HEK293 (cell line): Measurements from ENCODE around the gene SMARCA2.

Experiments used
- CTCF ChIA-PET: fragments of 350-600 bp; formaldehyde crosslinking; extraction: SDS; loops from one replicate; lab custom pipeline; 2021; ENCODE audit warnings: antibody characterized with exemption; lab: Yijun Ruan, JAX
- POLR2A ChIA-PET: fragments of 300-600 bp; formaldehyde crosslinking; extraction: SDS; loops from one replicate; lab custom pipeline; 2020; ENCODE audit warnings: antibody characterized with exemption, inconsistent platforms; lab: Yijun Ruan, JAX
- H3K27ac ChIP-seq: fragments of 200-500 bp; sonication (Bioruptor generic); 2 replicates; pipeline ENCODE4 v1.5.1; 2014; ENCODE audit warnings: low read depth, low read length, control low read depth, inconsistent platforms; ENCODE audit errors: extremely low read depth
- H3K36me3 ChIP-seq, 2 experiments: fragments of 200-500 bp in 1 of 2; sonication (Bioruptor generic) in 1 of 2; 1 replicate in 1 of 2; 2 replicates in 1 of 2; pipeline ENCODE4 v1.5.1; 2014 to 2017; ENCODE audit warnings: inconsistent platforms in 2 of 2, low read length in 2 of 2; ENCODE audit not compliant: control insufficient read depth in 2 of 2, insufficient read depth in 1 of 2
- H3K4me1 ChIP-seq: fragments of 200-500 bp; sonication (Bioruptor generic); 2 replicates; pipeline ENCODE4 v1.5.1; 2014; ENCODE audit warnings: mild to moderate bottlenecking, low read length, inconsistent platforms; ENCODE audit not compliant: control insufficient read depth, insufficient read depth
- H3K4me3 ChIP-seq: 2 replicates; pipeline ENCODE4 v1.5.1; 2011; ENCODE audit warnings: low read depth, mild to moderate bottlenecking, control low read depth, low read length, moderate library complexity
- H3K9me3 ChIP-seq: fragments of 200-500 bp; sonication (Bioruptor generic); 2 replicates; pipeline ENCODE4 v1.5.1; 2014; ENCODE audit warnings: low read depth, low read length, inconsistent platforms; ENCODE audit not compliant: control insufficient read depth, insufficient read depth
- GLI2 ChIP-seq: fragments of 450-650 bp; formaldehyde crosslinking; IDR thresholded peaks from 2 replicates; pipeline ENCODE4; 2017; ENCODE audit warnings: missing biosample characterization, missing genetic modification characterization, low read depth, borderline replicate concordance
- OSR2 ChIP-seq: fragments of 450-650 bp; formaldehyde crosslinking; IDR thresholded peaks from 2 replicates; pipeline ENCODE4 v1.5.1; 2016; ENCODE audit warnings: missing biosample characterization, missing genetic modification characterization
- SP2 ChIP-seq: fragments of 450-650 bp; formaldehyde crosslinking; IDR thresholded peaks from 2 replicates; pipeline ENCODE4 v1.5.1; 2016; ENCODE audit warnings: missing biosample characterization, missing genetic modification characterization
- TRIM28 ChIP-seq: IDR thresholded peaks from 2 replicates; pipeline ENCODE4 v1.6.1; 2011; ENCODE audit warnings: low read length, control low read depth, borderline replicate concordance
- ZBTB17 ChIP-seq: fragments of 450-650 bp; formaldehyde crosslinking; IDR thresholded peaks from 2 replicates; pipeline ENCODE4 v1.5.1; 2016; ENCODE audit warnings: missing biosample characterization, missing genetic modification characterization
- ZBTB21 ChIP-seq: fragments of 450-650 bp; formaldehyde crosslinking; IDR thresholded peaks from 2 replicates; pipeline ENCODE4 v1.5.1; 2017; ENCODE audit warnings: missing biosample characterization, missing genetic modification characterization
- ZBTB8A ChIP-seq: fragments of 450-650 bp; formaldehyde crosslinking; IDR thresholded peaks from 2 replicates; pipeline ENCODE4 v1.5.1; 2016; ENCODE audit warnings: missing biosample characterization, missing genetic modification characterization
- ZNF114 ChIP-seq: fragments of 450-650 bp; formaldehyde crosslinking; IDR thresholded peaks from 2 replicates; pipeline ENCODE4 v1.5.0; 2017; ENCODE audit warnings: missing biosample characterization, missing genetic modification characterization
- ZNF121 ChIP-seq: fragments of 450-650 bp; formaldehyde crosslinking; IDR thresholded peaks from 2 replicates; pipeline ENCODE4 v1.5.1; 2016; ENCODE audit warnings: missing biosample characterization, missing genetic modification characterization
- ZNF138 ChIP-seq: fragments of 450-650 bp; formaldehyde crosslinking; IDR thresholded peaks from 2 replicates; pipeline ENCODE4 v1.5.1; 2016; ENCODE audit warnings: missing biosample characterization, missing genetic modification characterization, borderline replicate concordance
- ZNF19 ChIP-seq: fragments of 450-650 bp; formaldehyde crosslinking; IDR thresholded peaks from 2 replicates; pipeline ENCODE4; 2016; ENCODE audit warnings: missing biosample characterization, missing genetic modification characterization, low read depth
- ZNF302 ChIP-seq: fragments of 450-650 bp; formaldehyde crosslinking; IDR thresholded peaks from 2 replicates; pipeline ENCODE4 v1.5.1; 2016; ENCODE audit warnings: missing biosample characterization, missing genetic modification characterization, low read depth
- ZNF324 ChIP-seq: fragments of 450-650 bp; formaldehyde crosslinking; IDR thresholded peaks from 2 replicates; pipeline ENCODE4 v1.5.1; 2016; ENCODE audit warnings: missing biosample characterization, missing genetic modification characterization
- ZNF433 ChIP-seq: fragments of 450-650 bp; formaldehyde crosslinking; IDR thresholded peaks from 2 replicates; pipeline ENCODE4 v1.5.1; 2016; ENCODE audit warnings: missing biosample characterization, missing genetic modification characterization, low read depth
- ZNF776 ChIP-seq: fragments of 450-650 bp; formaldehyde crosslinking; IDR thresholded peaks from 2 replicates; pipeline ENCODE4 v1.5.0; 2017; ENCODE audit warnings: missing biosample characterization, missing genetic modification characterization, borderline replicate concordance
- ZNF830 ChIP-seq: fragments of 450-650 bp; IDR thresholded peaks from 2 replicates; pipeline ENCODE4 v1.5.0; 2018; ENCODE audit warnings: missing biosample characterization, missing genetic modification characterization, low read depth, mild to moderate bottlenecking, moderate library complexity
- TF ChIP-seq, protein P1 (sequence below): fragments of 450-650 bp; formaldehyde crosslinking; IDR thresholded peaks from 2 replicates; pipeline ENCODE4 v1.5.1; 2016; ENCODE audit warnings: missing biosample characterization, missing genetic modification characterization
- TF ChIP-seq, protein P2 (sequence below): fragments of 450-650 bp; formaldehyde crosslinking; IDR thresholded peaks from 2 replicates; pipeline ENCODE4 v1.5.1; 2016; ENCODE audit warnings: missing biosample characterization, missing genetic modification characterization
- TF ChIP-seq, protein P3 (sequence below): fragments of 450-650 bp; formaldehyde crosslinking; IDR thresholded peaks from 2 replicates; pipeline ENCODE4 v1.5.1; 2016; ENCODE audit warnings: missing biosample characterization, missing genetic modification characterization, borderline replicate concordance
- TF ChIP-seq, protein P4 (sequence below): fragments of 450-650 bp; formaldehyde crosslinking; IDR thresholded peaks from 2 replicates; pipeline ENCODE4 v1.5.1; 2016; ENCODE audit warnings: missing biosample characterization, missing genetic modification characterization
- TF ChIP-seq, protein P5 (sequence below): fragments of 450-650 bp; formaldehyde crosslinking; IDR thresholded peaks from 2 replicates; pipeline ENCODE4 v1.5.1; 2016; ENCODE audit warnings: missing biosample characterization, missing genetic modification characterization

SMARCA2 gene

DNA sequence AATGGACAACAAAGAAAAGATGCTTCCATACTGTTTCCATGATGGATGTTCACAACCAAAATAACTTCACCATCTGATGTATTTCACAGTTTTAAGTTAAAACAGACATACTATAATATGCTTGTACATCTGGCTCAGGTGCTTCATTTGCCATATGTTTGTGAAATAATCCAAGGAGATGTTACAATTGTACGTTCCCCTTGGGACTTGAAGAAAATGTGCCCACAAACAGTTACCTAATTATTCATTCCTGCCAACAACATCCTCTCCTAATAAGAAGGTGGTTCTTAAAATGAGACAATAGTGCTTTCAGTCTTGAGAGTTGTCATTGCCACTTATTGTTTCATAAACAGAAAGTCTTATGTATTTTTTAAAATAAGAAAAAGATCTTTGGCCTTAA lies 33.1 kb upstream of the SMARCA2 start:
- Histone ChIP-seq H3K27ac (no peak overlapping the region), H3K4me1 (no peaks in the 10 kb centered on the region), H3K9me3 (no peaks in the 10 kb centered on the region), H3K4me3 (no peak overlapping the region), H3K36me3 (no peaks in the 10 kb centered on the region)
- TF ChIP-seq, protein P1, sequence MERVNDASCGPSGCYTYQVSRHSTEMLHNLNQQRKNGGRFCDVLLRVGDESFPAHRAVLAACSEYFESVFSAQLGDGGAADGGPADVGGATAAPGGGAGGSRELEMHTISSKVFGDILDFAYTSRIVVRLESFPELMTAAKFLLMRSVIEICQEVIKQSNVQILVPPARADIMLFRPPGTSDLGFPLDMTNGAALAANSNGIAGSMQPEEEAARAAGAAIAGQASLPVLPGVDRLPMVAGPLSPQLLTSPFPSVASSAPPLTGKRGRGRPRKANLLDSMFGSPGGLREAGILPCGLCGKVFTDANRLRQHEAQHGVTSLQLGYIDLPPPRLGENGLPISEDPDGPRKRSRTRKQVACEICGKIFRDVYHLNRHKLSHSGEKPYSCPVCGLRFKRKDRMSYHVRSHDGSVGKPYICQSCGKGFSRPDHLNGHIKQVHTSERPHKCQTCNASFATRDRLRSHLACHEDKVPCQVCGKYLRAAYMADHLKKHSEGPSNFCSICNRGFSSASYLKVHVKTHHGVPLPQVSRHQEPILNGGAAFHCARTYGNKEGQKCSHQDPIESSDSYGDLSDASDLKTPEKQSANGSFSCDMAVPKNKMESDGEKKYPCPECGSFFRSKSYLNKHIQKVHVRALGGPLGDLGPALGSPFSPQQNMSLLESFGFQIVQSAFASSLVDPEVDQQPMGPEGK (tag by site-specific recombination) = no peak
- TF ChIP-seq, protein P2, sequence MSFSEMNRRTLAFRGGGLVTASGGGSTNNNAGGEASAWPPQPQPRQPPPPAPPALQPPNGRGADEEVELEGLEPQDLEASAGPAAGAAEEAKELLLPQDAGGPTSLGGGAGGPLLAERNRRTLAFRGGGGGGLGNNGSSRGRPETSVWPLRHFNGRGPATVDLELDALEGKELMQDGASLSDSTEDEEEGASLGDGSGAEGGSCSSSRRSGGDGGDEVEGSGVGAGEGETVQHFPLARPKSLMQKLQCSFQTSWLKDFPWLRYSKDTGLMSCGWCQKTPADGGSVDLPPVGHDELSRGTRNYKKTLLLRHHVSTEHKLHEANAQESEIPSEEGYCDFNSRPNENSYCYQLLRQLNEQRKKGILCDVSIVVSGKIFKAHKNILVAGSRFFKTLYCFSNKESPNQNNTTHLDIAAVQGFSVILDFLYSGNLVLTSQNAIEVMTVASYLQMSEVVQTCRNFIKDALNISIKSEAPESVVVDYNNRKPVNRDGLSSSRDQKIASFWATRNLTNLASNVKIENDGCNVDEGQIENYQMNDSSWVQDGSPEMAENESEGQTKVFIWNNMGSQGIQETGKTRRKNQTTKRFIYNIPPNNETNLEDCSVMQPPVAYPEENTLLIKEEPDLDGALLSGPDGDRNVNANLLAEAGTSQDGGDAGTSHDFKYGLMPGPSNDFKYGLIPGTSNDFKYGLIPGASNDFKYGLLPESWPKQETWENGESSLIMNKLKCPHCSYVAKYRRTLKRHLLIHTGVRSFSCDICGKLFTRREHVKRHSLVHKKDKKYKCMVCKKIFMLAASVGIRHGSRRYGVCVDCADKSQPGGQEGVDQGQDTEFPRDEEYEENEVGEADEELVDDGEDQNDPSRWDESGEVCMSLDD (tag by site-specific recombination) = no peak
- no peak for TF ChIP-seq ZNF121 (tag by site-specific recombination)
- TF ChIP-seq, protein P3, sequence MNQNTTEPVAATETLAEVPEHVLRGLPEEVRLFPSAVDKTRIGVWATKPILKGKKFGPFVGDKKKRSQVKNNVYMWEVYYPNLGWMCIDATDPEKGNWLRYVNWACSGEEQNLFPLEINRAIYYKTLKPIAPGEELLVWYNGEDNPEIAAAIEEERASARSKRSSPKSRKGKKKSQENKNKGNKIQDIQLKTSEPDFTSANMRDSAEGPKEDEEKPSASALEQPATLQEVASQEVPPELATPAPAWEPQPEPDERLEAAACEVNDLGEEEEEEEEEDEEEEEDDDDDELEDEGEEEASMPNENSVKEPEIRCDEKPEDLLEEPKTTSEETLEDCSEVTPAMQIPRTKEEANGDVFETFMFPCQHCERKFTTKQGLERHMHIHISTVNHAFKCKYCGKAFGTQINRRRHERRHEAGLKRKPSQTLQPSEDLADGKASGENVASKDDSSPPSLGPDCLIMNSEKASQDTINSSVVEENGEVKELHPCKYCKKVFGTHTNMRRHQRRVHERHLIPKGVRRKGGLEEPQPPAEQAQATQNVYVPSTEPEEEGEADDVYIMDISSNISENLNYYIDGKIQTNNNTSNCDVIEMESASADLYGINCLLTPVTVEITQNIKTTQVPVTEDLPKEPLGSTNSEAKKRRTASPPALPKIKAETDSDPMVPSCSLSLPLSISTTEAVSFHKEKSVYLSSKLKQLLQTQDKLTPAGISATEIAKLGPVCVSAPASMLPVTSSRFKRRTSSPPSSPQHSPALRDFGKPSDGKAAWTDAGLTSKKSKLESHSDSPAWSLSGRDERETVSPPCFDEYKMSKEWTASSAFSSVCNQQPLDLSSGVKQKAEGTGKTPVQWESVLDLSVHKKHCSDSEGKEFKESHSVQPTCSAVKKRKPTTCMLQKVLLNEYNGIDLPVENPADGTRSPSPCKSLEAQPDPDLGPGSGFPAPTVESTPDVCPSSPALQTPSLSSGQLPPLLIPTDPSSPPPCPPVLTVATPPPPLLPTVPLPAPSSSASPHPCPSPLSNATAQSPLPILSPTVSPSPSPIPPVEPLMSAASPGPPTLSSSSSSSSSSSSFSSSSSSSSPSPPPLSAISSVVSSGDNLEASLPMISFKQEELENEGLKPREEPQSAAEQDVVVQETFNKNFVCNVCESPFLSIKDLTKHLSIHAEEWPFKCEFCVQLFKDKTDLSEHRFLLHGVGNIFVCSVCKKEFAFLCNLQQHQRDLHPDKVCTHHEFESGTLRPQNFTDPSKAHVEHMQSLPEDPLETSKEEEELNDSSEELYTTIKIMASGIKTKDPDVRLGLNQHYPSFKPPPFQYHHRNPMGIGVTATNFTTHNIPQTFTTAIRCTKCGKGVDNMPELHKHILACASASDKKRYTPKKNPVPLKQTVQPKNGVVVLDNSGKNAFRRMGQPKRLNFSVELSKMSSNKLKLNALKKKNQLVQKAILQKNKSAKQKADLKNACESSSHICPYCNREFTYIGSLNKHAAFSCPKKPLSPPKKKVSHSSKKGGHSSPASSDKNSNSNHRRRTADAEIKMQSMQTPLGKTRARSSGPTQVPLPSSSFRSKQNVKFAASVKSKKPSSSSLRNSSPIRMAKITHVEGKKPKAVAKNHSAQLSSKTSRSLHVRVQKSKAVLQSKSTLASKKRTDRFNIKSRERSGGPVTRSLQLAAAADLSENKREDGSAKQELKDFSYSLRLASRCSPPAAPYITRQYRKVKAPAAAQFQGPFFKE = no peak
- no peak for TF ChIP-seq ZNF433
- TF ChIP-seq TRIM28 = no peak
- no peak for TF ChIP-seq ZNF302 (tag by site-specific recombination)
- TF ChIP-seq, protein P4, sequence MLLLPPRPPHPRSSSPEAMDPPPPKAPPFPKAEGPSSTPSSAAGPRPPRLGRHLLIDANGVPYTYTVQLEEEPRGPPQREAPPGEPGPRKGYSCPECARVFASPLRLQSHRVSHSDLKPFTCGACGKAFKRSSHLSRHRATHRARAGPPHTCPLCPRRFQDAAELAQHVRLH (tag by site-specific recombination) = no peak
- TF ChIP-seq ZBTB17 (tag by site-specific recombination) = no peak
- no peak for TF ChIP-seq SP2
- no peak for TF ChIP-seq ZBTB8A (tag by site-specific recombination)
- TF ChIP-seq ZNF114 = no peak
- TF ChIP-seq ZNF138 (tag by site-specific recombination) = no peak
- TF ChIP-seq ZNF19 (tag by site-specific recombination) = no peak
- ChIA-PET CTCF (no interaction called here), POLR2A (no interaction called here)

DNA sequence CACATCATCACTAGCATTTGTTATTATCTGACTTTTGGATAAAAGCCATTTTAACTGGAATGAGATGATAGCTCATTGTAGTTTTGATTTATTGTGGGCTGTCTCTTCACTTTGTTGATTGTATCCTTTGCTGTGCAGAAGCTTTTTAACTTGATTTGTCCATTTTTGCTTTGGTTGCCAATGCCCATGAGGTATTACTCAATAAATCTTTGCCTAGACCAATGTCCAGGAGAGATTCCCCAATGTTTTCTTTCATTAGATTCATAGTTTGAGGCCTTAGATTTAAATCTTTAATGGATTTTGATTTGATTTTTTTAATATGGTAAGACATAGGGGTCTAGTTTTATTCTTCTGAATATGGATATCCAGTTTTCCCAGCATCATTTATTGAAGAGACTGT lies 28.8 kb upstream of the SMARCA2 start:
- no peaks in the 10 kb centered on the region for H3K9me3 ChIP-seq
- no peaks in the 10 kb centered on the region for H3K36me3 ChIP-seq
- no peak overlapping the region for H3K4me3 ChIP-seq
- no peak overlapping the region for H3K27ac ChIP-seq
- no peaks in the 10 kb centered on the region for H3K4me1 ChIP-seq
- ChIA-PET POLR2A (no interaction called here), CTCF (interaction anchor here (1.4 kb wide), 1 partner anchor 12 kb away, joined by 3 read pairs; no protein-coding TSS in a partner anchor)
- TF ChIP-seq ZNF324 (no peak), ZBTB21 (no peak), ZNF830 (no peak), ZNF776 (tag by site-specific recombination) (no peak), OSR2 (tag by site-specific recombination) (no peak), SP2 (no peak), GLI2 (tag by site-specific recombination) (no peak), ZBTB8A (tag by site-specific recombination) (no peak)
- TF ChIP-seq, protein P5, sequence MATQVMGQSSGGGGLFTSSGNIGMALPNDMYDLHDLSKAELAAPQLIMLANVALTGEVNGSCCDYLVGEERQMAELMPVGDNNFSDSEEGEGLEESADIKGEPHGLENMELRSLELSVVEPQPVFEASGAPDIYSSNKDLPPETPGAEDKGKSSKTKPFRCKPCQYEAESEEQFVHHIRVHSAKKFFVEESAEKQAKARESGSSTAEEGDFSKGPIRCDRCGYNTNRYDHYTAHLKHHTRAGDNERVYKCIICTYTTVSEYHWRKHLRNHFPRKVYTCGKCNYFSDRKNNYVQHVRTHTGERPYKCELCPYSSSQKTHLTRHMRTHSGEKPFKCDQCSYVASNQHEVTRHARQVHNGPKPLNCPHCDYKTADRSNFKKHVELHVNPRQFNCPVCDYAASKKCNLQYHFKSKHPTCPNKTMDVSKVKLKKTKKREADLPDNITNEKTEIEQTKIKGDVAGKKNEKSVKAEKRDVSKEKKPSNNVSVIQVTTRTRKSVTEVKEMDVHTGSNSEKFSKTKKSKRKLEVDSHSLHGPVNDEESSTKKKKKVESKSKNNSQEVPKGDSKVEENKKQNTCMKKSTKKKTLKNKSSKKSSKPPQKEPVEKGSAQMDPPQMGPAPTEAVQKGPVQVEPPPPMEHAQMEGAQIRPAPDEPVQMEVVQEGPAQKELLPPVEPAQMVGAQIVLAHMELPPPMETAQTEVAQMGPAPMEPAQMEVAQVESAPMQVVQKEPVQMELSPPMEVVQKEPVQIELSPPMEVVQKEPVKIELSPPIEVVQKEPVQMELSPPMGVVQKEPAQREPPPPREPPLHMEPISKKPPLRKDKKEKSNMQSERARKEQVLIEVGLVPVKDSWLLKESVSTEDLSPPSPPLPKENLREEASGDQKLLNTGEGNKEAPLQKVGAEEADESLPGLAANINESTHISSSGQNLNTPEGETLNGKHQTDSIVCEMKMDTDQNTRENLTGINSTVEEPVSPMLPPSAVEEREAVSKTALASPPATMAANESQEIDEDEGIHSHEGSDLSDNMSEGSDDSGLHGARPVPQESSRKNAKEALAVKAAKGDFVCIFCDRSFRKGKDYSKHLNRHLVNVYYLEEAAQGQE (tag by site-specific recombination) = no peak
